Stimulated activated CD4-positive, alpha-beta T cell treated with anti-CD3 and anti-CD28 coated beads, Interleukin-1b, Interleukin-23, amount 100 ng/mL, for 1 hour (primary cell): ENCODE measurements around the gene TSPAN7.

Experiments
- DNase-seq, 2 donors: peaks; one replicate each; pipeline ENCODE4 v3.0.0-alpha.2; 2020; ENCODE audit warnings: low read depth in 2 of 2

The TSPAN7 gene

GRCh38 chrX:38679695-38680094 lies 118.4 kb downstream of the TSPAN7 start:
- DNase-seq = no peak

DNA sequence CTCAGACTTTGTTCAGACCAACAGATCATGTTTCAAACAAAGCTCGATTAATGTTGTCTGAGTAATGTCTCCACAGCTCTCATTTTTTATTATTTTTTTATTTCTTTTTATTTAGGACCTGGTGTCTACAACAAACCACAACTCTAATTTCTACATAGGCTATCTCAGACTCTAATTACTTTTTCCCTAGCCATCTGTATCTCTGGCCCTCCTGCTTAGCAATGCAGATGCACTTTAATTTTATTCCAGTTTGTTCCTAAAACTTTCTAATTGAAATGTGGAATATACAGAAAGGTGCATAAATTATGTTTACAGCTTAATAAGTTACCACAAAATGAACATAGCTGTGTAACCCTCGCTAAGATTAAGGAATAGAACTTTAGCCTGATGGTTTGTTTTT lies 120.8 kb downstream of the TSPAN7 start:
- no peak for DNase-seq

GRCh38 chrX:38692961-38693360 lies 131.6 kb downstream of the TSPAN7 start:
- DNase-seq = no peak

- no peak for DNase-seq
Observed at GRCh38 chrX:38694394-38694793, 133.1 kb downstream of the TSPAN7 start.

DNA sequence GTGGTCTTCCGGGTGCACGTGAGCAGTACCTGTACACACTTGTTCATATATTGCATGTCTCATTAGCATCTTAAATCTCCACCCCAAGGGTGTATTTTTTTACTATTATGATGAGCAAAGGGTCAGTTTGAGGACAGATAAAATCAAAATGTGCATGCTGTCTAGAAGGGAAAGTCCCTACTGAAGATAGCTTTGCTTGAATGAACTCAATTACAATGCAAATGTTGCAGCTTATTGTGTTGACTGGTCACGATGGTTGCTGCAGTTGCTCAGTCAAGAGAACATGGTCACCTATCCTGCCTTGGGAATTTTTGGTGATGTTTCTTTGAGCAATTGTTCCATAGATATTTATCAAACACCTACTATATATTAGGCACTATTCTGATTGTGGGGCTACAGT lies 136.1 kb downstream of the TSPAN7 start:
- DNase-seq = no peak

- DNase-seq = no peak
Observed at GRCh38 chrX:38699121-38699520, 137.8 kb downstream of the TSPAN7 start.

GRCh38 chrX:38699696-38700095 lies 138.4 kb downstream of the TSPAN7 start:
- no peak for DNase-seq

GRCh38 chrX:38701073-38701472 lies 139.7 kb downstream of the TSPAN7 start:
- DNase-seq = no peak

DNA sequence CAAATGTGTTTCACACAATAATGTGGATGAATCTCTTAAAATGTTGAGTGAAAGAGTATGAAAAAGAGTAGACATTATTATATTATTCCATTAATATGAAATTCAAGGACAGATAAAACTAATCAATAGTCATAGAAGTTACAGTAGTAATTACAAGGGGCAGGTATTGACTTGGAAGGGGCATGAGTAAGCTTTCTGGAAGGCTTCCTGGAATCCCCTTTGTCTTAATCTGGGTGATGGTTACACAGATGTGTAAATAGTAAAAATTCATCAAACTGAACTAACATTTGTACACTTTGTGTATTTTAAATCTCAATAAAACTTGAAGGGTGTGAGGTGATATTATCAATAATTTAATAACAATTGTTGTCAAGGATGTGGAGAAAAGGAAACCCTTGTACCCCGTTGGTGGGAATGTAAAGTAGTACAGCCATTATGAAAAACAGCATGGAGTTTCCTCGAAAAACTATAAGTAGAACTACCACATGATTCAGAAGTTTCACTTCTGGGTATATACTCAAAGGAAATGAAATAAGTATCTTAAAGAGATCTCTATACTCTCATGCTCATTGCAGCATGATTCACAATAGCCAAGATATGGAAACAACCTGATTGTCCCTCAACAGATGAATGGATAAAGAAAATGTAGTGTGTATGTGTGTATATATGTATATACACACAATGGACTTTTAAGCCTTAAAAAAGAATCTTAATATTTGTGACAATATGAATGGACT lies 143.0 kb downstream of the TSPAN7 start:
- no peak for DNase-seq

DNA sequence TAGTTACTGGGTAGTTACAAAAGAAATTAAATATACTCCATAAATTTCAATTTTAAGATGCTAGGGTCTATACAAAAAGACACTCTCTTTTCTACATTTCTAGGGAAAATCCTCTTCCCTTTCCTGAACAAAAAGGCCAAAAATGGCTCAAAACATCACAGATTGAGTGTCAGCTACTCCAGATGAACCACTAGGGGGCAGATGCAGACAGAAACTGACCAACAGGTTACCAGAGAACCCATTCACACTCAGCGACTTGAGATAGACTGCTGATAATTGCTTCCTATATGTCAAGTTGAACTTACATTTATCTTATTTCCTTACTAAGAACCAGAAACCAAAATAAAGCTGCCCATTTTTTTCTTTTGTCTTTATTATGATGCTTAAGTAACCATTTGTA lies 156.5 kb downstream of the TSPAN7 start:
- DNase-seq = no peak

DNA sequence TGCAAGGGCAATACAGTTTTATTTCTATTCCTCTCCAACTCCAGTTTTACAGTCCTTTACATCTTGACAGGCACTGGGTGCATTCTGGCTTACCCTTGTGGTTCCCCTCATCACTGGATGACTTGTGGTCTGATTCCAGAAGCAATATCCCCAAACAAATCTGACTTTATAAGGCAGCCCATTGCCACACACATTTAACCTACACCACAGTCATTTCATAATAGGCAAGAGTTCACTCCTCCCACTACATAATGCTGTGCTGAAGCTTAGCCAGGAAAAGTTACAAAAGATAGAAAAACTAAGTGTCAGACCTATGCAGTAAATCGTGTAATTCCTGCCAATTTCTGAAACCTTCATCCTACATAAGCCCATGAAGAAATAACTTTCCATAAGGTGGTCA lies 157.0 kb downstream of the TSPAN7 start:
- no peak for DNase-seq

DNA sequence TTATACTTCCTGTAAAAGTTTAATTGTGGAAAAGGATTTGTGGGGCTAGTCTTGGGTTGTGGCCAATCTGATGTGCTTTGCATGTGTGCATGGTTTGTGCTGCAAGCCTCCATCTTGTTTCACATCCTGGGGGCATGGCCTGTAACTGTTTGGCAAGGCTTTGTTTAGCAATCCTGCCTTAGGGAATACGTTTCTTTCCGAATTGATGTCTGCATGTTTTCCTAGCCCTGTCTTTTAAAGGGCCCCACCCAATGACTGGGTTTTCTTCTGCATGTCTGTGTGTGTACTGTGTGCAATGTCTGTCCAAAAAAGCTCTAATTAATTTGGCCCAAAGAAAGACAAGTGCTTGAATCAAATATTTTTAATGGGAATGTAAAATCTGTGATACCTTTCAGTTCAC lies 165.3 kb downstream of the TSPAN7 start:
- no peak for DNase-seq

DNA sequence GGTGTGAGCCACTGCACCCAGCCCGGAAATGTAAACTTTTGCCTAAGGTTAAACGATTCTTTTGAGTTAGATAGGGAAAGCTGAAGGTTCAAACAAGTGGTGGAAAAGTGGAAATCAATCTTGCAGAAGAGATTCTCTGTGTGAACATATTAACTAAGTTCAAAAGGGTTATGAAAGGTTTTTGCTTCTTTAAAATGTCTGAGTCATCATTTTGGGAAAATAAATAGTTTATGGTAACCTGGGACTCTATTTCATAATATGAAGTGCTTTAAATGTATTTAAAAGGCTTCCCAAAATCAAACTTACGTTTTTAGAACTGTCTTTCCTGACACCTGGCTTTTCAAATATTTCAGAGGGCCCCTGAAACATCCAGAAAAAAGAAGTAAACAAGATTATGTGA lies 166.3 kb downstream of the TSPAN7 start:
- no peak for DNase-seq

DNA sequence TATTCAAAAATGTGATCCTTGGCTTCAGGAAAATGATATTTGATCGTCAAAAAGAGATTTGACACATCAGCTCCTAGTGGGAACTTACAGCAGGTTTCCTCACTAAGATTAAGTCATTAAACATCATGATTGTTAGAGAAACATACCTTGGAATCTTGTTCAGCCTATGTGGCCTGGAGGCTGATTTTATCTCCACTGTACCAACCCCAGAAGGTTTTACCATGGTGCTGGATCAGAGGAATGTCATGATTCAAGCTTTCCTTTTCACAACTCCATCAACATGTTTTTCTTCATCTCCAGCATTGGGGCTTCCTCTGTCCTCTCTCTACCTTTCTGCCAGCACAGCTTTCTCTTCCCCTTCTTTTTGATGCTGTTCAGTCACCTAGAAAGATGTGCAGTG lies 171.5 kb downstream of the TSPAN7 start:
- DNase-seq = no peak
